GM19351 (cell line): Measurements from ENCODE around the gene ERC2.
"Not testable (repeated sequence)": the region's sequence is repeated elsewhere in the genome, so short reads cannot be mapped to it uniquely, and the experiment has no call there.

Experiments
- ATAC-seq: cut with Tn5 transposase; IDR thresholded peaks from one replicate; pipeline ENCODE4 v1.9.1; 2021; ENCODE audit warnings: mild to moderate bottlenecking, moderate library complexity; ENCODE audit not compliant: unreplicated experiment

The ERC2 gene

GRCh38 chr3:55860049-55860721 lies 608.1 kb downstream of the ERC2 start:
- no peak for ATAC-seq

DNA sequence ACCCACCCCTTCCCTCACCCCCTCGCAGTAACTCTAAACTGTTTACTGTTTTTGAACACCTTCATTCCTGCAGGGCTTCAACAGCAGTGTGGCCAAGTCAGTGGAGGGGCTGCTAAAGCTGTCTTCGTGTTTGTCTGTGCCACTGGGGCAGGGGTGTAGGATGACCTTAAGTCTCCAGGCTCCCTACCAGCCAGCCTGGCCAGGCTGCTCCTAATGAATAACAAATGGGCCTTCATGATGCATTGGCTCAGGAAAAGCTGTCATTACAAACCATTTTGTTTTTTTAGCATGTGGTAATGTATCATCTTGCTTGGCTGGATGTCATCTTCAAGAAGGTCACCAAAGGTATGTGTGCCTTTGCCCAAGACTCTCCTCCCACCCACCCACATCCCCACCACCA lies 609.0 kb downstream of the ERC2 start:
- no peak for ATAC-seq

DNA sequence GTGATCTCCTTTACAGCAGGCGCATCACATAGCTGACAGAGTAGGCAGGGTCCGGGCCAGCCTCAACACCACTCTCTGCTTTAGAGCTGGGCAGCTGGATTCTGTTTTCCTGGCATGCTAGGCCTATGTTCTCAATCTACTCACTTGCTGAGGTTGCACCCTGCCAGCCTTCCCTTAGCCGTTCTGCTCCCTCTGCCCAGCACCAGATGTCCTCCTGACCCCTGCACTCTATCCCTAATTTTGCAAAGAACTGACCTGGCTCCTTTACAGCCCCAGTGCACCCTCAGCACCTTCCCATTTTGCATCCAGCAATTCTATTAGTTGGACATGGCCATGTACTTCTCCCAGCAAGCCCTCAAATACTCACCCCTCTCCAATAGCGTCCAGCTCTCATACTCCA lies 609.5 kb downstream of the ERC2 start:
- no peak for ATAC-seq

GRCh38 chr3:55858302-55858701 lies 610.0 kb downstream of the ERC2 start:
- no peak for ATAC-seq

DNA sequence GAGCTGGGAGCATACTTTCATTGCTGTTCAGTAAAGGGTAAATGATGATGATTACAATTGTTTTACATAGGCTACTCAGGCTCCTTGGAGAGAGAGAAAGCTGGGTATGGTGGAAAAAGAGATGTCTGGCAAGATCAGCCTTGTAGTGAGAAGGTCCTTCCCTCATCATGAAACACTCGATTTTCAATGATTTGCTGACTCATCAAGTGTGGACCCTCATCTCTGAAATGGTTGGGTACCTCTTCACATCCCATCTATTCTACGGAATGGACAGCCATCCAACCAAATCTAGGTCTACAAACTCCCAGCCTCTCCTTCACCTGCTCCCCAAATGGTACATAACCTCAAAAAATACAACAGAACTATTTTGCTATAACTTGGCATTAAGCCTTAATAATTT lies 610.6 kb downstream of the ERC2 start:
- no peak for ATAC-seq

DNA sequence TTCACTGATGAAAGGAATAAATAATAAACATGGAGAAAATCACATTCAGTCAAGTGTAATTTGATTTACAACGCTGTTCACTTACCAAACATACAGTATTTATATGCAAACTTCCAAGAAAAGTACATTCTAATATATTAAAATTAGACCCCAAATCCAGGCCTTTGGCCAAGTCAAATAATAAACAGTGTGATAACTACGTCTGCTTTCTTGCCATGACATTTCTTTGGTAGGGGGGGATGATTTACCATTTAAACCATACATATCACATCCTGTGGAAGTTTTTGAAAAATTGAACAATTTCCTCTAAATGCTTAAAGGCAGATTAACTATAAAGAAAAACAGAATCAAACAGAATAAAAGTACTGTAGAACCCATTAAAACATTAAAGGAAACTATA lies 613.0 kb downstream of the ERC2 start:
- ATAC-seq, result no peak

GRCh38 chr3:55854494-55854893 lies 613.8 kb downstream of the ERC2 start:
- no peak for ATAC-seq

DNA sequence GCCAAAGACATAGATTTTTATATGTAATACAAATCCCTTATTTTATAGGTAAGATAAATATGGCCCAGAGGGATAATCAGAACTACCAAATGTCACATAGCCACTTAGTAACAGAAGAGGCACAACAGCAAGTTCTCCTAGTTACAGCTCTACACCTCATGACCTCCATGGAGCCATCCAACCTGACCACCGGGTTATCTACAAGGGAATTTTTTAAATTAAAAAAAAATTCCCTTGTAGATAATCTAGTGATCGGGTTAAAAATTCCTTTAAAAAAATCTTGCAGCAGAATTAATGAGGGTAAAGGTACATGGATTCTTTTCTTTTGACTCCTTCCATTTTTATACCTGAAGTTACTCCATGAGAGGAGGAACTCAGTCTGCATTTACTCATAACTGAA lies 615.9 kb downstream of the ERC2 start:
- ATAC-seq, result no peak

GRCh38 chr3:55842204-55842603 lies 626.1 kb downstream of the ERC2 start:
- no peak for ATAC-seq

DNA sequence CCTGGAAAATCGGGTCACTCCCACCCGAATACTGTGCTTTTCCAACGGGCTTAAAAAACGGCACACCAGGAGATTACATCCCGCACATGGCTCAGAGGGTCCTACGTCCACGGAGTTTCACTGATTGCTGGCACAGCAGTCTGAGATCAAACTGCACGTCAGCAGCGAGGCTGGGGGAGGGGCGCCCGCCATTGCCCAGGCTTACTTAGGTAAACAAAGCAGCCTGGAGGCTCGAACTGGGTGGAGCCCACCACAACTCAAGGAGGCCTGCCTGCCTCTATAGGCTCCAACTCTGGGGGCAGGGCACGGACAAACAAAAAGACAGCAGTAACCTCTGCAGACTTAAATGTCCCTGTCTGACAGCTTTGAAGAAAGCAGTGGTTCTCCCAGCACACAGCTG lies 636.4 kb downstream of the ERC2 start:
- not testable (repeated sequence) for ATAC-seq

DNA sequence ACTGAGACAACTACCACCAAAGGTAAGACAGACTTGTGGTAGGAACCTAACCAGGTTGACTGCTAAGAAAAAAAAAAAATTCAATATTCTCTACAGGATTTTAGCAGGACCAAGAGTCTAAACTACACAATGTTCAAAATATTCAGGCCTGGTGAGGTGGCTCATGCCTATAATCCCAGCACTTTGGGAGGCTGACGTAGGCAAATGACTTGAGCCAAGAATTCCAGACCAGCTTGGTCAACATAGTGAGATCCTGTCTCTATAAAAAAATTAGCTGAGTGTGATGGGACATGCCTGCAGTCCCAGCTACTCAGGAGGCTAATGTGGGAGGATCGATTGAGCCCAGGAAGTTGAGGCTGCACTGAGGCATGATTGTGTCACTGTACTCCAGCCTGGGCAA lies 639.6 kb downstream of the ERC2 start:
- no peak for ATAC-seq

GRCh38 chr3:55827786-55828185 lies 640.5 kb downstream of the ERC2 start:
- no peak for ATAC-seq

GRCh38 chr3:55826731-55827496 lies 641.4 kb downstream of the ERC2 start:
- no peak for ATAC-seq

DNA sequence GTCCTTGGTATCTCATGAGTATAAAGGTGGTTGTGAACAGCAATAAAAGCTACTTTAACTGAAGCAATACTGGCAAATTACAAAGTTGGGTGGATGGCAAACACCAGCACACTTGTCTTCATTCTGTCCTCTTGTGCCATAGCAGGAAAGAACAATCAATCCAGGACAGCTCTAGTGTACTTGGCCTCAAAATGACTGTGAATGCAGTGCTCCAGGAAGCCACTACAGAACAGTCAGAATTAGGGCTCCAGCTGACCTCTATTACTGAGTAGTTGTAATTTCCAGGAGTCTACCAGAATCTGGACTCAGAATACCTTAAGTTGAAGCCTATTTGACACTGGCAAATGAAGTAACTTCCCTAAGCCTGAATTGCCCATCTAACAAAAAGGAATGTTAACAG lies 642.2 kb downstream of the ERC2 start:
- ATAC-seq, result no peak

GRCh38 chr3:55824406-55824805 lies 643.9 kb downstream of the ERC2 start:
- no peak for ATAC-seq

GRCh38 chr3:55823829-55824228 lies 644.4 kb downstream of the ERC2 start:
- no peak for ATAC-seq

- ATAC-seq, result no peak
These were observed 645.3 kb downstream of the ERC2 start for GRCh38 chr3:55823001-55823400.

DNA sequence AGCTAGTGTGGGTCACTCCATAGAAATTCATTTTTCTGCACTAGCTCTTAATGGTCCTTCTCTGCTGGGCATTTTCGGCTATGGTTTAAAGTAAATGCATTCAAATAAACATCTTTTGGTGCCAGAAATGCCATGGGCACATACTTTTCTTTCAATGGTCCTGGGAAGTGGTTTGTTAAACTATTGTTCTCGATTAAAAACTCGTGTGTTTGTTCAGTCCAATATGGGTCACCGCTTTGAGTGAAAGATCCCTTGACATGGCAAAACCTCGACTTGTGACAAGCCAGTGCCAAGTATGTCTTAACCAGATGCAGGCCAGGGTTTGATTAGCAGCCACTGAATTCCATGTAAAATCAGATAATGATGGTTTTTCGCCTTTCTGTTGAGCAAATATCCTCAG lies 649.3 kb downstream of the ERC2 start:
- no peak for ATAC-seq

DNA sequence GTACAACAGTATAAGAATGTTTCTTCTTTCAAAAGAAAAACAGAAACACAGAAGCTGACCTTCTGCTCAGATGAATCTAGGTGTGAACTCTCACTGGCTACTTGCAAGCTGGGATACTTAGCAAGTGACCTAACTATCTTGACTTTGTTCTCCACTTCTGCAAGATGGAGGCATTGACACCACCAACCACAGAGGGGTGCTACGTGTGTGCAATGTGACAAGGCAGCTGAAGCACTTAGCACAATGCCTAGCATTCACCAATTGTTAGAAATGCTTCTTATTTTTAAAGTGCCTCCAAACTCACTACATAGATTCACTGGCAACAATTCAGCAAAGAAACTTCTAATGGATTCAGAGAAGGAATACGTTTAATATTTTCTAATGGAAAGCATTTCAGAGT lies 649.8 kb downstream of the ERC2 start:
- no peak for ATAC-seq

DNA sequence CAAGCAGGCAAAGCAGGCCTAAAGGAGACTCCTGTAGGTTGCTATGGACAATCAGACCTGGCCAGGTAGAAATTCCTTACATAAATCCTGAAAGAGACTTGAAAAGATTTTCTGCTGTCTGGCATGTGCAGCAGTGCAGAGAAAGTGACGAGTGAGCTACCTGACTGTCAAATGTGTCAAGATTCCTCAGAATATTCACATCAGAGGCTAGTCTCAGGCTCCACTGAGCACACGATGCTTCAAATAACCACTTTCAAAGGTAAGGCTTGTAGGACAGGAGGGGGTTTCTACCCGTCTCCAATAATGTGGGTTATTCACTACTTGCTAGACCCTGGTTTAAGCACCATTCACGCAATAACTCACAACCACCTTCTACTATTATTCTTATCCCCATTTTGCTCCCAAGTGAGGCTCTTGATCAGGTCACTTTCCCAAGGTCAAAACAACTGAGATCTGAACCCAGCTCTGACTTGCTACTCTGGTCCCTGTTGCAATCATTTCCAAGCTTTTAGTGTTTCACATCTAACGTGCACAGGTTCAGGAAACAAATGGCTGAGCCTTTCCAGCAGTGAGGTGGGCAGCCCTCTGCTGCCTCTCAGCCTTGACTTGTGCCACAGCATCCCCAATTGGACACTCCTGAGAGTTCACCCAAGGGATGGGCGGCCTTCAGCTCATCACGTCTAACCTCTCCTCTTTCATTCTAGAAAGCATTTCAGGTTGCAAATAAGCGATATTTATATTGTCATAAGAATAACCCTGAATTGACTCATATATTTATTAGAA lies 651.3 kb downstream of the ERC2 start:
- ATAC-seq, result no peak

DNA sequence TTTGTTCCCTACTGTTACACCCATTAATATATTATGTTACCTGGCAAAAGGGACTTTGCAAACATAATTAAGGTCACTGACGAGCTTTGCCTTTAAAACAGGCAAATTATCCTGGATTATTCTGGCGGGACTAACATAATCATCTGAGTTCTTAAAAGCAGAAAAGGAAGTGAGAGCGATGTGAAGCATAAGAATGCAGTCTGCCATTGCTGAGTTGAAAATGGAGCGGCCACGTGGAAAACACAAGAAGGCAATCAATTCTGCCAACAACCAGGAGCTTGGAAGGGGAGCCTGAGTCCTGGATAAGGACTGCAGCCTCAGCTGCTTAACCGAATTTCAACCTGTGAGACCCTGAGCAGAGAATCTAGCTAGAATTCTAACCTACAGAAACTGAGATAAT lies 653.0 kb downstream of the ERC2 start:
- no peak for ATAC-seq
